ENCODE data around the gene ADAT1. TPM values are rescaled to one million over a fixed set of nuclear protein-coding genes. Genes with fewer than 3 reads are reported as not detected.

ADAT1 gene
- total RNA-seq, 1 experiment from 2014 or later = 56.2 TPM

DNA sequence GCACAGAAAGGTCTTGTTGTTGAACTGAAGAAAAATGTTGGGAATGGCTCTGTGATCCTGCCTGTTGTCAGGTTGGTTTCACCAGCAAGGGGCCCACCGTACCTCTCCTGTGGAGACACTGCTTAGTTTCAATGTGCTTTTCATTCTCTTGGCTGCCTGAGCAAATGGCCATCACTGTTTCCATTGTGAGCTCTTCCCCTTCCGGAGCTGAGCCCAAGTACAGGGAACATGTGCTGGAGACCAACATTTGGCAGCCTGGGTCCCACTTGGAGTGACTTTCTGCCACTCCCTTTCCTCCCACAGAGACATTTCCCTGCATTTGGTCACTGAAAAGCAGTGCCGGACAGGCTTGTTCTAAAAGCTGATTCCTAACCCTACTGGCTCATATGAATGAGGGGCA, 33.8 kb downstream of the ADAT1 start:
- no peak for DNase-seq (ENCODE audit: low read depth)
- in situ Hi-C loops (cut with HindIII; ENCODE audit: low pct_unique_long_range_greater_than_20kb, low sequenced_read_pairs) = no loop called here

GRCh38 chr16:75588716-75589115, 34.4 kb downstream of the ADAT1 start:
- no peak for DNase-seq (ENCODE audit: low read depth)
- in situ Hi-C loops (cut with HindIII; ENCODE audit: low pct_unique_long_range_greater_than_20kb, low sequenced_read_pairs) = no loop called here

DNA sequence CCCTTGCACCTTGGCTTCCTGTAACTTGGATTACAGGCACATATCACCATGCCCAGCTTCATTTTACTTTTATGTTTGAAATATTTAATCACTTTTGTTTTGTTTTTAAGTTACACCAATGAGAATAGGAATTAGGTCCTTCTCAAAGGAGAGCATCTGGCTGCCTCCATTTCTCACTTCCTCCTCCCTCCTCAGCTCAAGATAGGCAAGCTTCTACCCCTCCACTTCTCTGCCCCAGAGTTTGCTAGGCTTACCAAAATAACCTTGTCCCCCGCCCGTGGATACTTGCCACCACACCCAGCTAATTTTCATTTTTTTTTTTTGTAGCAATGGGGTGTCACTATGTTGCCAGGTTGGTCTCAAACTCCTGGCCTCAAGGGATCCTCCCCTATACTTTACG, 39.0 kb downstream of the ADAT1 start:
- DNase-seq (ENCODE audit: low read depth) = no peak
- in situ Hi-C loops (cut with HindIII; ENCODE audit: low pct_unique_long_range_greater_than_20kb, low sequenced_read_pairs) = no loop called here

DNA sequence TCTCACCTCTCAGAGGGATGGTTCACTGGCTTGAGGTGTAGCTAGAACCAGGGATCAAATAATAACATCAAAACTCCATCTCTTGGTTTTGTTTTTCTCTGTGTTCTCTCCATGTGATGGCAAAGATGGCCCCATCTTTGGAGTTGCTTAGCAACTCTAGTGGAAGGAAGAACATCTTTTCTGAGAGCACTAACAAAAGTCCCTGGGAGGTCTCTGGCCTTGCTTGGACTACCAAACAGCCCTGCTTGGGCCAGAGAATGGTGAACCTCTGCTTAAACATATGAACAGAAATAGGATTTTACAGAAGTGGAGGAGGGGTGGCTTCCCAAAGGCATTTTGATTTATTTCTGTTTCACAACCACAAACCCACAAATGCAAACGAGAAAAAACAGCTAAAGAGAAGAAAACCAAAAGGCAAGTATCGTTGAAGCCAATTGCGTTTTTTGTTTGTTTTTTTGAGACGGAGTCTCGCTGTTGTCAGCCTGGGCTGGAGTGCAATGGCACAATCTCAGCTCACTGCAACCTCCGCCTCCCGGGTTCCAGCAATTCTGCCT, 43.7 kb downstream of the ADAT1 start:
- in situ Hi-C loops (cut with HindIII; ENCODE audit: low pct_unique_long_range_greater_than_20kb, low sequenced_read_pairs) = no loop called here

GRCh38 chr16:75578725-75579124, 44.4 kb downstream of the ADAT1 start:
- in situ Hi-C loops (cut with HindIII; ENCODE audit: low pct_unique_long_range_greater_than_20kb, low sequenced_read_pairs) = no loop called here
- no peak for DNase-seq (ENCODE audit: low read depth)

More for the DNA sequence above, 43.7 kb downstream of the ADAT1 start:
- no peak for DNase-seq (ENCODE audit: low read depth)

- DNase-seq (ENCODE audit: low read depth) = no peak
- in situ Hi-C loops (cut with HindIII; ENCODE audit: low pct_unique_long_range_greater_than_20kb, low sequenced_read_pairs) = no loop called here
Observed at GRCh38 chr16:75578212-75578611, 44.9 kb downstream of the ADAT1 start.

DNA sequence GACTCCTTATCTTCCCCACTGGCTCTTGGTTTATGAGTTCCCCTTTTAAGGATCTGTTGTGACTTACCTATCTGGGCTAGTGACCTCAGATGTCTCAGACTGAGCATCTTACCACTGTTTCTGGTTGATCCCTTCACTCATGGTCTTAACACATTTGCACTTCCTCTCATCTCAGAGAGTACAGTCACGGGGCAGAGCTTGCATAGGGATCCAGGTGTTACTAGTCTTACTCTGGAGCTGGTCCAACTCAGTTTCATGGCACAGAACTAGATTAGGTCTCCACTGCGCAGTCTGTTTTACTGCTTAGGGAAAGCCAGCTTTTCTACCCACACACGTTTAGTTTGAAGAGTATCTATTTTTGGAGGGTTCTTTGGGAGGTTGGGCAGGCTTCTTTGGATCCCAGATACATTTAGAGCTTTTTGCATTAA, 46.7 kb downstream of the ADAT1 start:
- DNase-seq (ENCODE audit: low read depth) = no peak
- in situ Hi-C loops (cut with HindIII; ENCODE audit: low pct_unique_long_range_greater_than_20kb, low sequenced_read_pairs) = no loop called here

GRCh38 chr16:75575958-75576357, 47.1 kb downstream of the ADAT1 start:
- DNase-seq (ENCODE audit: low read depth) = no peak

DNA sequence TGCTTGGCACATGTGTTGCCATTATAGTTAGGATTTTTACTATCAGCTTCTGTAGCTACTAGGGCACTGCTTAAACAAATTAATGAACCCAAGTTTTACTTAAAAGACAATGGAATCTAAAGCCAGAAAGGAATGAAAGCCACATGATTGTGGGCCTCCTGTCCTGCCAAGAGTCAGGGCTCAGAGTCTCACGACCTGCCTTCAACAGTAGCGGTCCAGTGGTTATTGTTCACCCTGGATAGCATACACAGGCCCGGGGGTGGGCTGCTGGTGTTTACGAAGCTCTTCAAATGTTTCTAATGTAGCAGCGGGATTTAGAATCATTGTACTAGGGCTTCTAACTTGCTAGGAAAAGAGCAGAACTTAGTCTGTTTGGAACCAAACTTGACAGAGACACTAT, 49.1 kb downstream of the ADAT1 start:
- DNase-seq (ENCODE audit: low read depth) = no peak
- in situ Hi-C loops (cut with HindIII; ENCODE audit: low pct_unique_long_range_greater_than_20kb, low sequenced_read_pairs) = no loop called here

More at GRCh38 chr16:75575958-75576357, 47.1 kb downstream of the ADAT1 start:
- in situ Hi-C loops (cut with HindIII; ENCODE audit: low pct_unique_long_range_greater_than_20kb, low sequenced_read_pairs) = no loop called here

- in situ Hi-C loops (cut with HindIII; ENCODE audit: low pct_unique_long_range_greater_than_20kb, low sequenced_read_pairs) = no loop called here
- no peak for DNase-seq (ENCODE audit: low read depth)
Observed at GRCh38 chr16:75572864-75573542, 50.1 kb downstream of the ADAT1 start.

- no peak for DNase-seq (ENCODE audit: low read depth)
- in situ Hi-C loops (cut with HindIII; ENCODE audit: low pct_unique_long_range_greater_than_20kb, low sequenced_read_pairs) = no loop called here
Observed at GRCh38 chr16:75570396-75571065, 52.5 kb downstream of the ADAT1 start.

GRCh38 chr16:75567911-75568310, 55.2 kb downstream of the ADAT1 start:
- in situ Hi-C loops (cut with HindIII; ENCODE audit: low pct_unique_long_range_greater_than_20kb, low sequenced_read_pairs) = no loop called here
- no peak for DNase-seq (ENCODE audit: low read depth)

GRCh38 chr16:75566758-75567255, 56.3 kb downstream of the ADAT1 start:
- in situ Hi-C loops (cut with HindIII; ENCODE audit: low pct_unique_long_range_greater_than_20kb, low sequenced_read_pairs) = no loop called here
- DNase-seq (ENCODE audit: low read depth) = no peak

- in situ Hi-C loops (cut with HindIII; ENCODE audit: low pct_unique_long_range_greater_than_20kb, low sequenced_read_pairs) = no loop called here
Observed at GRCh38 chr16:75566040-75566757, 56.9 kb downstream of the ADAT1 start, which contains the start of gene GABARAPL2. GABARAPL2 (plus strand) TSS chr16:75566379; CDS start chr16:75566487, 108 bp downstream.

GRCh38 chr16:75565640-75566039, 57.4 kb downstream of the ADAT1 start:
- in situ Hi-C loops (cut with HindIII; ENCODE audit: low pct_unique_long_range_greater_than_20kb, low sequenced_read_pairs) = no loop called here
- DNase-seq (ENCODE audit: low read depth) = no peak

More at GRCh38 chr16:75566040-75566757, 56.9 kb downstream of the ADAT1 start, which contains the start of gene GABARAPL2:
- DNase-seq (ENCODE audit: low read depth) = peak; percentile 71

GRCh38 chr16:75559564-75560372, 63.3 kb downstream of the ADAT1 start:
- in situ Hi-C loops (cut with HindIII; ENCODE audit: low pct_unique_long_range_greater_than_20kb, low sequenced_read_pairs) = no loop called here
- DNase-seq (ENCODE audit: low read depth) = no peak

DNA sequence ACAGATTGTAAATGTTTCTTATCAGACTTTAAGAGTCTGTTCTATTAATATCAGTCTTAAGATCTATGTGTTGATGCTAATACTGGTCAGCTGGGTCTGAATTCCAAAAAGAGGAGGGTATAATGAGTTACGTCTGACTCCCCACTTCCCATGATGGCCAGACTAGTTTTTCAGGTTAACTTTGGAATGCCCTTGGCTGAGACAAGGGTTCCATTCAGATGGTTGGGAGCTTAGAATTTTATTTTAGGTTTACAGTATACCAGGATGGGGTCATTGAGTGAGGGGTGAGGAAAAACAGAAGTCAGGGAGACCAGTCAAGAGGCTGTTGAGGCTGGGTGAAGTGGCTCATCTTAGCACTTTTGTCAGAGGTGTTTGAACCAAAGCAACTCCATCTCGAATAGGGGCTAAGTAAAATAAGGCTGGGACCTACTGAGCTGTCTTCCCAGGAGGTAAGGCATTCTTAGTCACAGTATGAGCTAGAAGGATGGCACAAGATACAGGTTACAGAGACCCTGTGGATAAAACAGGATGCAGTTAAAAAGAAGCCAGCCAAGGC, 64.2 kb downstream of the ADAT1 start:
- in situ Hi-C loops (cut with HindIII; ENCODE audit: low pct_unique_long_range_greater_than_20kb, low sequenced_read_pairs) = no loop called here
- DNase-seq (ENCODE audit: low read depth) = no peak

All from Caki2 (cell line).